Stimulated activated memory B cell treated with anti-CD40 and anti-IgM and Interleukin-4, amounts not matched to agents 10 μg/mL and 1 μg/mL and 100 μg/mL, for 72 hours (primary cell): ENCODE measurements around the gene CD44.

Experiments
- ATAC-seq: fragments of 150-1000 bp; cut with Tn5 transposase; 2 replicates; pipeline ENCODE4 v1.10.0; 2021
- H3K27ac Mint-ChIP-seq: one replicate; pipeline ENCODE4 v1.8.0; 2022; ENCODE audit warnings: mild to moderate bottlenecking, mixed read lengths
- H3K27me3 Mint-ChIP-seq: one replicate; pipeline ENCODE4 v1.8.0; 2022; ENCODE audit warnings: mixed read lengths
- H3K36me3 Mint-ChIP-seq: one replicate; pipeline ENCODE4 v1.8.0; 2022; ENCODE audit warnings: mixed read lengths
- H3K4me1 Mint-ChIP-seq: one replicate; pipeline ENCODE4 v1.8.0; 2022; ENCODE audit warnings: mixed read lengths
- H3K4me3 Mint-ChIP-seq: one replicate; pipeline ENCODE4 v1.8.0; 2022; ENCODE audit warnings: mild to moderate bottlenecking, moderate library complexity, mixed read lengths
- H3K9me3 Mint-ChIP-seq: one replicate; pipeline ENCODE4 v1.8.0; 2022; ENCODE audit warnings: mixed read lengths

The CD44 gene

GRCh38 chr11:35168671-35169070 lies 29.7 kb downstream of the CD44 start:
- Mint-ChIP-seq H3K36me3 (peaks cover 24% of the 10 kb centered on the region), H3K27ac (peak overlapping the region; percentile 93), H3K4me3 (no peak overlapping the region), H3K27me3 (no peaks in the 10 kb centered on the region), H3K9me3 (no peaks in the 10 kb centered on the region), H3K4me1 (peaks cover 96% of the 10 kb centered on the region)
- ATAC-seq = no peak

- peak overlapping the region; percentile 93 for H3K27ac Mint-ChIP-seq
- H3K9me3 Mint-ChIP-seq = no peaks in the 10 kb centered on the region
- H3K4me3 Mint-ChIP-seq = no peak overlapping the region
- peaks cover 21% of the 10 kb centered on the region for H3K36me3 Mint-ChIP-seq
- peaks cover 96% of the 10 kb centered on the region for H3K4me1 Mint-ChIP-seq
- no peak for ATAC-seq
- H3K27me3 Mint-ChIP-seq = no peaks in the 10 kb centered on the region
Measured at GRCh38 chr11:35169112-35169511, 30.1 kb downstream of the CD44 start.

GRCh38 chr11:35169754-35170153 lies 30.8 kb downstream of the CD44 start:
- H3K27ac Mint-ChIP-seq = peak overlapping the region; percentile 93
- no peak overlapping the region for H3K4me3 Mint-ChIP-seq
- H3K36me3 Mint-ChIP-seq = peaks cover 22% of the 10 kb centered on the region
- no peaks in the 10 kb centered on the region for H3K27me3 Mint-ChIP-seq
- ATAC-seq = no peak
- peaks cover 96% of the 10 kb centered on the region for H3K4me1 Mint-ChIP-seq
- no peaks in the 10 kb centered on the region for H3K9me3 Mint-ChIP-seq

GRCh38 chr11:35170503-35170902 lies 31.5 kb downstream of the CD44 start:
- peaks cover 96% of the 10 kb centered on the region for H3K4me1 Mint-ChIP-seq
- H3K36me3 Mint-ChIP-seq = peaks cover 30% of the 10 kb centered on the region
- ATAC-seq = no peak
- no peaks in the 10 kb centered on the region for H3K9me3 Mint-ChIP-seq
- H3K4me3 Mint-ChIP-seq = no peak overlapping the region
- H3K27me3 Mint-ChIP-seq = no peaks in the 10 kb centered on the region
- H3K27ac Mint-ChIP-seq = peak overlapping the region; percentile 93

GRCh38 chr11:35171226-35171625 lies 32.3 kb downstream of the CD44 start:
- Mint-ChIP-seq H3K4me1 (peaks cover 91% of the 10 kb centered on the region), H3K9me3 (no peaks in the 10 kb centered on the region), H3K27ac (peak overlapping the region; percentile 93), H3K27me3 (no peaks in the 10 kb centered on the region), H3K36me3 (peaks cover 31% of the 10 kb centered on the region), H3K4me3 (no peak overlapping the region)
- no peak for ATAC-seq

- Mint-ChIP-seq H3K36me3 (peaks cover 37% of the 10 kb centered on the region), H3K9me3 (no peaks in the 10 kb centered on the region), H3K27me3 (no peaks in the 10 kb centered on the region), H3K4me3 (peak overlapping the region; percentile 66), H3K27ac (peak overlapping the region; percentile 53), H3K4me1 (peaks cover 73% of the 10 kb centered on the region)
- ATAC-seq = peak; percentile 88
Measured at GRCh38 chr11:35173011-35173511, 34.1 kb downstream of the CD44 start.

GRCh38 chr11:35173616-35174566 lies 34.9 kb downstream of the CD44 start:
- H3K36me3 Mint-ChIP-seq = peaks cover 37% of the 10 kb centered on the region
- ATAC-seq = no peak
- no peaks in the 10 kb centered on the region for H3K27me3 Mint-ChIP-seq
- H3K4me3 Mint-ChIP-seq = no peak overlapping the region
- no peaks in the 10 kb centered on the region for H3K9me3 Mint-ChIP-seq
- H3K4me1 Mint-ChIP-seq = peaks cover 70% of the 10 kb centered on the region
- peak overlapping the region; percentile 53 for H3K27ac Mint-ChIP-seq

GRCh38 chr11:35174666-35175065 lies 35.7 kb downstream of the CD44 start:
- peak overlapping the region; percentile 53 for H3K27ac Mint-ChIP-seq
- H3K36me3 Mint-ChIP-seq = peaks cover 39% of the 10 kb centered on the region
- H3K4me3 Mint-ChIP-seq = no peak overlapping the region
- H3K27me3 Mint-ChIP-seq = no peaks in the 10 kb centered on the region
- ATAC-seq = no peak
- no peaks in the 10 kb centered on the region for H3K9me3 Mint-ChIP-seq
- H3K4me1 Mint-ChIP-seq = peaks cover 70% of the 10 kb centered on the region

- Mint-ChIP-seq H3K4me3 (no peak overlapping the region), H3K4me1 (peaks cover 70% of the 10 kb centered on the region), H3K27me3 (no peaks in the 10 kb centered on the region), H3K36me3 (peaks cover 49% of the 10 kb centered on the region), H3K9me3 (no peaks in the 10 kb centered on the region), H3K27ac (peak overlapping the region; percentile 81)
- no peak for ATAC-seq
Measured at GRCh38 chr11:35177370-35177769, 38.4 kb downstream of the CD44 start.

GRCh38 chr11:35178067-35178805 lies 39.3 kb downstream of the CD44 start:
- Mint-ChIP-seq H3K36me3 (peaks cover 50% of the 10 kb centered on the region), H3K4me1 (peaks cover 70% of the 10 kb centered on the region), H3K27ac (peak overlapping the region; percentile 81), H3K4me3 (no peak overlapping the region), H3K27me3 (no peaks in the 10 kb centered on the region), H3K9me3 (no peaks in the 10 kb centered on the region)
- no peak for ATAC-seq

- H3K4me3 Mint-ChIP-seq = no peak overlapping the region
- H3K9me3 Mint-ChIP-seq = no peaks in the 10 kb centered on the region
- peaks cover 52% of the 10 kb centered on the region for H3K36me3 Mint-ChIP-seq
- no peaks in the 10 kb centered on the region for H3K27me3 Mint-ChIP-seq
- H3K27ac Mint-ChIP-seq = peak overlapping the region; percentile 81
- H3K4me1 Mint-ChIP-seq = peaks cover 66% of the 10 kb centered on the region
- no peak for ATAC-seq
Measured at GRCh38 chr11:35178873-35179272, 39.9 kb downstream of the CD44 start.

GRCh38 chr11:35179466-35180135 lies 40.6 kb downstream of the CD44 start:
- peak overlapping the region; percentile 81 for H3K27ac Mint-ChIP-seq
- no peak for ATAC-seq
- H3K4me1 Mint-ChIP-seq = peaks cover 59% of the 10 kb centered on the region
- no peak overlapping the region for H3K4me3 Mint-ChIP-seq
- H3K36me3 Mint-ChIP-seq = peaks cover 53% of the 10 kb centered on the region
- H3K9me3 Mint-ChIP-seq = no peaks in the 10 kb centered on the region
- H3K27me3 Mint-ChIP-seq = no peaks in the 10 kb centered on the region

- H3K4me3 Mint-ChIP-seq = no peak overlapping the region
- ATAC-seq = no peak
- H3K36me3 Mint-ChIP-seq = peaks cover 53% of the 10 kb centered on the region
- H3K27ac Mint-ChIP-seq = peak overlapping the region; percentile 81
- no peaks in the 10 kb centered on the region for H3K27me3 Mint-ChIP-seq
- peaks cover 59% of the 10 kb centered on the region for H3K4me1 Mint-ChIP-seq
- no peaks in the 10 kb centered on the region for H3K9me3 Mint-ChIP-seq
Measured at GRCh38 chr11:35180317-35181233, 41.6 kb downstream of the CD44 start.

- Mint-ChIP-seq H3K4me1 (peaks cover 60% of the 10 kb centered on the region), H3K9me3 (no peaks in the 10 kb centered on the region), H3K4me3 (peak overlapping the region; percentile 48), H3K27ac (peak overlapping the region; percentile 85), H3K36me3 (peaks cover 62% of the 10 kb centered on the region), H3K27me3 (no peaks in the 10 kb centered on the region)
- ATAC-seq = peak; percentile 90
Measured at GRCh38 chr11:35182317-35182939, 43.5 kb downstream of the CD44 start.
